Fibroblast of lung (primary cell): ENCODE measurements around the gene HNMT. TPM values are rescaled to one million over a fixed set of nuclear protein-coding genes. Genes with fewer than 3 reads are reported as not detected.

Experiments
- DNase-seq, 2 donors: peaks; one replicate each; pipeline versions ENCODE4 v3.0.0 to v3.0.0-alpha.2; 2010; ENCODE audit warnings: low read depth in 2 of 2
- H2AFZ ChIP-seq: 2 replicates; pipeline ENCODE4 v1.5.1; 2012; ENCODE audit warnings: low read length, control low read depth, inconsistent platforms
- H3K27ac ChIP-seq: 2 replicates; pipeline ENCODE4 v1.5.1; 2011; ENCODE audit warnings: low read length, control low read depth; ENCODE audit not compliant: insufficient read depth
- H3K27me3 ChIP-seq: 2 replicates; pipeline ENCODE4 v1.5.1; 2011; ENCODE audit warnings: mild to moderate bottlenecking, low read length; ENCODE audit not compliant: control insufficient read depth, insufficient read depth
- H3K36me3 ChIP-seq: 2 replicates; pipeline ENCODE4 v1.5.1; 2011; ENCODE audit warnings: low read length; ENCODE audit not compliant: control insufficient read depth, insufficient read depth
- H3K4me1 ChIP-seq: 2 replicates; pipeline ENCODE4 v1.5.1; 2011; ENCODE audit warnings: low read length; ENCODE audit not compliant: control insufficient read depth, insufficient read depth; ENCODE audit errors: extremely low read depth
- H3K4me2 ChIP-seq: 2 replicates; pipeline ENCODE4 v1.5.1; 2011; ENCODE audit warnings: low read length, control low read depth; ENCODE audit not compliant: insufficient read depth; ENCODE audit errors: extremely low read depth
- H3K4me3 ChIP-seq, 4 experiments: fragments of 200-600 bp in 1 of 4; sonication (generic) in 1 of 4; replicated peaks in 1 of 4; 2 replicates each; pipeline ENCODE4 v1.5.1; 2011 to 2016; ENCODE audit warnings: low read length in 4 of 4, low read depth in 3 of 4, mild to moderate bottlenecking in 3 of 4, control low read depth in 2 of 4, inconsistent platforms in 1 of 4, mixed read lengths in 1 of 4; ENCODE audit not compliant: insufficient read depth in 1 of 4; ENCODE audit errors: control extremely low read depth in 1 of 4
- H3K79me2 ChIP-seq: 2 replicates; pipeline ENCODE4 v1.5.1; 2012; ENCODE audit warnings: mild to moderate bottlenecking, low read length, inconsistent platforms; ENCODE audit not compliant: control insufficient read depth, insufficient read depth
- H3K9ac ChIP-seq: 2 replicates; pipeline ENCODE4 v1.5.1; 2011; ENCODE audit warnings: mild to moderate bottlenecking, low read length, control low read depth; ENCODE audit not compliant: insufficient read depth
- H3K9me3 ChIP-seq: 2 replicates; pipeline ENCODE4 v1.5.1; 2012; ENCODE audit warnings: low read depth, low read length; ENCODE audit not compliant: control insufficient read depth, insufficient read depth
- H4K20me1 ChIP-seq: 2 replicates; pipeline ENCODE4 v1.5.1; 2011; ENCODE audit warnings: low read length; ENCODE audit not compliant: control insufficient read depth, insufficient read depth; ENCODE audit errors: extremely low read depth
- CTCF ChIP-seq, 2 donors: IDR thresholded peaks in 1 of 2; conservative IDR thresholded peaks in 1 of 2; 1 replicate in 1 of 2; 2 replicates in 1 of 2; pipeline ENCODE4 v1.5.1; 2011 to 2012; ENCODE audit warnings: low read length in 2 of 2, control low read depth in 1 of 2, inconsistent platforms in 1 of 2, low read depth in 1 of 2, mild to moderate bottlenecking in 1 of 2
- EZH2 ChIP-seq: IDR thresholded peaks from 2 replicates; pipeline ENCODE4 v1.5.1; 2012; ENCODE audit warnings: low read length, control low read depth, mild to moderate bottlenecking; ENCODE audit errors: missing control alignments
- polyA plus RNA-seq, 2 donors: library from polyadenylated mRNA; depleted of rRNA in 1 of 2; stranded (reverse) in 1 of 2; unstranded in 1 of 2; fragments of >200 nt; gene quantifications; 2 replicates each; pipeline ENCODE4 v1.2.1, GENCODE V29; 2011 to 2012; ENCODE audit warnings: missing spikeins in 1 of 2
- total RNA-seq: library from RNA; depleted of rRNA; stranded (reverse); fragments of >200 nt; gene quantifications from 2 replicates; pipeline ENCODE4 v1.2.1, GENCODE V29; 2014

Gene HNMT
- total and polyA plus RNA-seq, 2 donors (not counting 1 experiment from before 2014, with no cell fraction given), result 45.9 to 163 TPM

DNA sequence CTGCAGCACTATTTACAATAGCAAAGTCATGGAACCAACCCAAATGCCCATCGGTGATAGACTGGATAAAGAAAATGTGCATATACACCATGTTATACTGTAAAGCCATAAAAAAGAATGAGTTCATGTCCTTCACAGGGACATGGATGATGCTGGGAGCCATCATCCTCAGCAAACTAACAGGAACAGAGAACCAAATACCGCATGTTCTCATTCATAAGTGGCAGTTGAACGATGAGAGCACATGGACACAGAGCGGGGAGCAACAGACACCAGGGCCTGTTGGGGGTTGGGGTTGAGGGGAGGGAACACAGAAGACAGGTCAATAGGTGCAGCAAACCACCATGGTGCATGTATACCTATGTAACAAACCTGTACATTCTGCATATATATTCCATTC is 33.5 kb downstream of the HNMT start:
- no peak for TF ChIP-seq CTCF (conservative IDR thresholded peaks at IDR 0.05 in 1 of 2, IDR thresholded peaks at IDR 0.05 in 1 of 2; ENCODE audit: low read depth in 1 of 2, low read length in 2 of 2)
- TF ChIP-seq EZH2, result no peak
- Histone ChIP-seq H3K4me1 (no peaks in the 10 kb centered on the region), H3K27me3 (no peaks in the 10 kb centered on the region), H3K9me3 (no peaks in the 10 kb centered on the region), H3K9ac (no peak overlapping the region), H2AFZ (no peak overlapping the region), H3K4me3 (no peak overlapping the region), H3K79me2 (no peaks in the 10 kb centered on the region), H3K27ac (no peak overlapping the region), H4K20me1 (no peaks in the 10 kb centered on the region), H3K36me3 (no peaks in the 10 kb centered on the region), H3K4me2 (no peak overlapping the region)
- DNase-seq, result no peak

- no peaks in the 10 kb centered on the region for H3K9me3 ChIP-seq
- TF ChIP-seq CTCF (conservative IDR thresholded peaks at IDR 0.05 in 1 of 2, IDR thresholded peaks at IDR 0.05 in 1 of 2; ENCODE audit: low read depth in 1 of 2, low read length in 2 of 2) (no peak), EZH2 (no peak)
Measured at GRCh38 chr2:137998503-137998902, 34.2 kb downstream of the HNMT start.

DNA sequence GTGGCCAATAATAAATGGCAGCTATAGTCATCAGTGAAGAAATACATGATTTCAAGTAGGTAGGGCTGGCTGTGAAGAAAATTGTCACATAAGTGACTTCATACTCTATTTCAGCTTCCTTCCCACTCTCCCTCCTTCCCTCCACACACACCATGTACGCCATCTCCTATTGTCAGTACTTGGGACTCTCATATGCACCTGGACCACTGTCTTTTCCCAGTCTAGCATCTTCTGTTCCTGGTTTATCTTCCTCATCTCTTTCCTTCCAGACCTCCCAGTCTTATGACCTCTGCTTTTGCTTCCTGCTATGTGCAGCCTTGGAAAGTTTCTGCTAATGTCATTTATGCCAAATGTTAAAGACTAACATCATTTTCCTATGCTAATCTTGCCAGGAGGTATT is 35.0 kb downstream of the HNMT start:
- Histone ChIP-seq H3K9me3 (no peaks in the 10 kb centered on the region), H3K4me3 (no peak overlapping the region), H4K20me1 (no peaks in the 10 kb centered on the region), H3K79me2 (no peaks in the 10 kb centered on the region), H3K4me1 (no peaks in the 10 kb centered on the region), H3K36me3 (no peaks in the 10 kb centered on the region), H3K4me2 (no peak overlapping the region), H3K27me3 (no peaks in the 10 kb centered on the region), H2AFZ (no peak overlapping the region), H3K27ac (no peak overlapping the region), H3K9ac (no peak overlapping the region)
- TF ChIP-seq EZH2 (no peak), CTCF (conservative IDR thresholded peaks at IDR 0.05 in 1 of 2, IDR thresholded peaks at IDR 0.05 in 1 of 2; ENCODE audit: low read depth in 1 of 2, low read length in 2 of 2) (no peak)
- no peak for DNase-seq

More at GRCh38 chr2:137998503-137998902, 34.2 kb downstream of the HNMT start:
- DNase-seq, result no peak
- Histone ChIP-seq H3K79me2 (no peaks in the 10 kb centered on the region), H3K4me3 (no peak overlapping the region), H3K4me1 (no peaks in the 10 kb centered on the region), H3K9ac (no peak overlapping the region), H2AFZ (no peak overlapping the region), H4K20me1 (no peaks in the 10 kb centered on the region), H3K27ac (no peak overlapping the region), H3K36me3 (no peaks in the 10 kb centered on the region), H3K4me2 (no peak overlapping the region), H3K27me3 (no peaks in the 10 kb centered on the region)
